Esophagus squamous epithelium (tissue), 5 donors: Measurements from ENCODE around the gene PIEZO1. TPM values are rescaled to one million over a fixed set of nuclear protein-coding genes. Genes with fewer than 3 reads are reported as not detected.
A peak's percentile ranks its signal among the peaks of the same experiment; 100 is the strongest.

Source experiments
- DNase-seq: peaks from one replicate; lab custom pipeline; 2025; lab: John Stamatoyannopoulos, UW
- H3K27ac ChIP-seq, 4 donors: fragments of 200-600 bp; sonication (generic); one replicate each; pipeline ENCODE4 v1.5.1; 2016 to 2019; ENCODE audit warnings: mild to moderate bottlenecking in 1 of 4
- H3K27me3 ChIP-seq, 4 donors: fragments of 200-600 bp; sonication (generic); 1 replicate in 3 of 4; 2 replicates in 1 of 4; pipeline versions ENCODE4 v1.5.1 to v1.6.0; 2017 to 2021; ENCODE audit warnings: antibody characterized with exemption in 1 of 4
- H3K36me3 ChIP-seq, 3 donors: fragments of 200-600 bp; sonication (generic); one replicate each; pipeline ENCODE4 v1.5.1; 2016 to 2019
- H3K4me1 ChIP-seq, 3 donors: fragments of 200-600 bp; sonication (generic); one replicate each; pipeline ENCODE4 v1.5.1; 2017 to 2019
- H3K4me3 ChIP-seq, 4 donors: fragments of 200-600 bp; sonication (generic); 1 replicate in 3 of 4; 2 replicates in 1 of 4; pipeline ENCODE4 v1.5.1; 2016 to 2019; ENCODE audit warnings: mild to moderate bottlenecking in 2 of 4, moderate library complexity in 1 of 4
- H3K9me3 ChIP-seq, 3 donors: fragments of 200-600 bp; sonication (generic); one replicate each; pipeline ENCODE4 v1.5.1; 2016 to 2019
- POLR2A ChIP-seq, 4 donors: fragments of 450-650 bp; IDR thresholded peaks; one replicate each; pipeline ENCODE4 v1.6.1; 2017; ENCODE audit warnings: antibody characterized with exemption in 4 of 4, mild to moderate bottlenecking in 4 of 4, moderate library complexity in 3 of 4
- WGBS, 2 donors: methylation state at CpG; one replicate each; pipeline ENCODE4 v1.1.5; 2018; 5-methylcytosine and 5-hydroxymethylcytosine counted together
- intact Hi-C: fragments of 100-400 bp; cut with DNase I; formaldehyde crosslinking; loops from one replicate; pipeline ENCODE4 v1.15.0; 2022
- total RNA-seq, 4 donors: library from RNA; depleted of rRNA; stranded (reverse); fragments of >200 nt; gene quantifications; one replicate each; pipeline ENCODE4 v1.1.0, GENCODE V29; 2016
- TF ChIP-seq, protein P1 (sequence below), 6 experiments: fragments of 450-650 bp in 4 of 6; fragments of 200-600 bp in 2 of 6; sonication (generic) in 2 of 6; IDR thresholded peaks; one replicate each; pipeline ENCODE4 v1.5.1; 2016 to 2019; ENCODE audit warnings: antibody characterized with exemption in 6 of 6, mild to moderate bottlenecking in 4 of 6, moderate library complexity in 4 of 6
- donor health status: DM: yes; HTN: yes; CAD: no.

The PIEZO1 gene
- total RNA-seq, 4 donors from 2014 or later = 46.0 to 131 (median 103) TPM

DNA sequence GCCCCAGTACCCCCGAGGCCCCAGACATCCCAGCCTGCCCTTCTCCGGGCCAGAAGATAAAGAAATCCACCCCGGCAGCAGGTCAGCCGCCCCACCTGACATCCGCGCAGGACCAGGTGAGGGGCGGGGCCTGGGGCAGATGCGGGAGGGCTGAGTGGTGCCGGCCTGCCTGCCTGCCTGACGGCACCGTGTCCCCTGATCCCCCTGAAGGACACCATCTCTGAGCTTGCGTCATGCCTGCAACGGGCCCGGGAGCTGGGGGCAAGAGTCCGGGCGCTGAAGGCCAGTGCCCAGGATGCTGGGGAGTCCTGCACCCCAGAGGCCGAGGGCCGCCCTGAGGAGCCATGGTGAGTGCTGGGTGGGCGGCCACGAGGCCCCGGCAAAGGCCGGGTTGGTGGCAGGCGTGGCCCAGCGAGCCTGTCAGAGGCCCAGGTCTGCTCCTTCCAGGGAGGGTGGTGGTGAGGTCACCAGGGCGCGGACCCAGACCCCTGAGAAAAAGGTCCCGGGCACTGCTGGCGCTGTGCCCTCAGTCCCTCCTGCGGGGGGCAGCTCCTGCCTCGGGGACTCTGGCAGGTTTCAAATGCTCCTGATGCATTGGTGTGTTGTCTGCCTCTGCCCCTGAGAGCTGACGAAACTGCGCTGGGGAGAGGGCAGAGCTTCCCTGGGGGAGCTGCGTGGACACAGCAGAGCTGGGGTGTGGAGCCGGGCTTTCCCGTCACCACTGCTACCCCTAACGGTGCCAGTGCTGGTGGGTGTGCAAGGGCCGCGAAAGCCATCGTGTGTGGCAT lies 19.7 kb upstream of the PIEZO1 start:
- peak overlapping the region in 3 of 4 donors; percentile 9 to 85 (median 67) for H3K27ac ChIP-seq
- DNase-seq = no peak
- H3K4me1 ChIP-seq = peaks cover 18 to 65% (median 23%) of the 10 kb centered on the region in 3 donors
- H3K4me3 ChIP-seq = peak overlapping the region; percentile 36 to 86 (median 64)
- no peaks in the 10 kb centered on the region for H3K27me3 ChIP-seq
- peaks cover 5 to 22% (median 14%) of the 10 kb centered on the region in 3 donors for H3K36me3 ChIP-seq
- TF ChIP-seq, protein P1, sequence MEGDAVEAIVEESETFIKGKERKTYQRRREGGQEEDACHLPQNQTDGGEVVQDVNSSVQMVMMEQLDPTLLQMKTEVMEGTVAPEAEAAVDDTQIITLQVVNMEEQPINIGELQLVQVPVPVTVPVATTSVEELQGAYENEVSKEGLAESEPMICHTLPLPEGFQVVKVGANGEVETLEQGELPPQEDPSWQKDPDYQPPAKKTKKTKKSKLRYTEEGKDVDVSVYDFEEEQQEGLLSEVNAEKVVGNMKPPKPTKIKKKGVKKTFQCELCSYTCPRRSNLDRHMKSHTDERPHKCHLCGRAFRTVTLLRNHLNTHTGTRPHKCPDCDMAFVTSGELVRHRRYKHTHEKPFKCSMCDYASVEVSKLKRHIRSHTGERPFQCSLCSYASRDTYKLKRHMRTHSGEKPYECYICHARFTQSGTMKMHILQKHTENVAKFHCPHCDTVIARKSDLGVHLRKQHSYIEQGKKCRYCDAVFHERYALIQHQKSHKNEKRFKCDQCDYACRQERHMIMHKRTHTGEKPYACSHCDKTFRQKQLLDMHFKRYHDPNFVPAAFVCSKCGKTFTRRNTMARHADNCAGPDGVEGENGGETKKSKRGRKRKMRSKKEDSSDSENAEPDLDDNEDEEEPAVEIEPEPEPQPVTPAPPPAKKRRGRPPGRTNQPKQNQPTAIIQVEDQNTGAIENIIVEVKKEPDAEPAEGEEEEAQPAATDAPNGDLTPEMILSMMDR (IDR thresholded peaks at IDR 0.05) = no peak
- no peak for TF ChIP-seq POLR2A (IDR thresholded peaks at IDR 0.05)
- intact Hi-C loops = no loop called here
- no peaks in the 10 kb centered on the region for H3K9me3 ChIP-seq
- 13% methylated on average over 5 of the region's 39 CpGs; no CpG with 5 or more reads in 1 of the 2 donors for WGBS, 2 donors

DNA sequence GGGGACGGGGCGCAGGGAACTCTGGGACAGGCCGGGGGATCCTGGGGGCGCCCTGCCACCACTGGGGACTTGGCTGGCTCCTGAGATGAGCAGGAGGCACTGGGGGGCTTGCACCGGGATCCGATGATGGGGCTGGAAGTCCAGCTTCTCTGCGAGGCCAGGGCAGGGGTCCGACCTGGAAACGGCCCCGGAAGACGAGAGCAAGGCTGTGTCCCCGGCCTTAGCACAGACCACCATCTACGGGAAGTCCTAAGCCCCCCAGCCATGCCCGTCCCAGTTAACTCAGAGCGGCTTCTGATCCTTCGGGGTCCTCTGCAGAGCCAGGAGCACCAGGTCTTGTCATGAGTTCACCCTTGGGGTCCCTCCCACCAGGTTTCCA lies 19.1 kb upstream of the PIEZO1 start:
- peaks cover 15 to 59% (median 17%) of the 10 kb centered on the region in 3 donors for H3K4me1 ChIP-seq
- peak overlapping the region in 3 of 4 donors; percentile 9 to 85 (median 67) for H3K27ac ChIP-seq
- H3K9me3 ChIP-seq = no peaks in the 10 kb centered on the region
- H3K36me3 ChIP-seq = peaks cover 0 to 17% (median 10%) of the 10 kb centered on the region in 3 donors
- 0 to 2% methylated on average over 3 to 11 of the region's 16 CpGs for WGBS, 2 donors
- no peak for DNase-seq
- intact Hi-C loops = no loop called here
- H3K27me3 ChIP-seq = no peaks in the 10 kb centered on the region
- peak overlapping the region; percentile 36 to 86 (median 64) for H3K4me3 ChIP-seq
- no peak for TF ChIP-seq POLR2A (IDR thresholded peaks at IDR 0.05)
- TF ChIP-seq, protein P1 (IDR thresholded peaks at IDR 0.05) = no peak

DNA sequence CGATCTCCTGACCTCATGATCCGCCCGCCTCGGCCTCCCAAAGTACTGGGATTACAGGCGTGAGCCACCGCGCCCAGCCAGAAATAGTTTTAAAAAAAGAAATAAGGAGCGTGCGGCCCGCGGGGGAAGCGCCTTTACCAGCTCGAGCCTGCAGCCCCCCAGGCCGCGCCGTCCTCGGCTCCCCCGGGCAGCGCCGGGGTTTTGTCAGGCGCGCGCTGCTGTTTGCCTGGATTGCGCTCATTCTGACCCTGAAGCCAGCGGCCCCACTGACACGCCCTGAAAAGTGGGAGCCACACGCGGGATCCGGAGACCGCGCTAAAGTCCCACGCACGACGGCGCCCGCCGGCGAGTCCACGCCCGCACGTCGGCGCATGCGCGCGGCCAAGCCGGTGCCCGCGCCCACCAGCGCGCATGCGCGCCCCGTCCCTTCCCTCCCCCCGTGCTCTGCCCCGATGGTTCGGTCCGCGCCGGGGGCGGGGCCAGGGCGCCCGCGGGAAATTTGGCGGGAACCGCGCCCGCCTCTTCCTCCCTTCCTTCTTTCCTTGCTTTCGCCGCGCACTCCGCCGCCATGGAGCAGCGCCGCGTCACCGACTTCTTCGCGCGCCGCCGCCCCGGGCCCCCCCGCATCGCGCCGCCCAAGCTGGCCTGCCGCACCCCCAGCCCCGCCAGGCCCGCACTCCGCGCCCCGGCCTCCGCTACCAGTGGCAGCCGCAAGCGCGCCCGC lies 18.4 kb upstream of the PIEZO1 start, which contains the start of gene CDT1:
CDT1 (plus strand) TSS at position 526 of the 724 bp plus-strand sequence; CDS start at position 569, 43 bp downstream.
- peak in 3 of 4 donors; percentile 47 to 88 (median 50) for TF ChIP-seq POLR2A (IDR thresholded peaks at IDR 0.05)
- TF ChIP-seq, protein P1 (IDR thresholded peaks at IDR 0.05) = peak in 1 of 6 experiments; percentile 52
- Histone ChIP-seq H3K9me3 (no peaks in the 10 kb centered on the region), H3K27ac (peak within 1 kb of the TSS; percentile 67 to 85 (median 78)), H3K4me3 (peak within 1 kb of the TSS; percentile 36 to 86 (median 64)), H3K36me3 (peaks cover 0 to 9% (median 3%) of the 10 kb centered on the region in 3 donors), H3K4me1 (peaks cover 15 to 59% (median 17%) of the 10 kb centered on the region in 3 donors), H3K27me3 (no peaks in the 10 kb centered on the region)
- DNase-seq = no peak
- 0 to 1% methylated on average over 16 to 25 of the region's 98 CpGs for WGBS, 2 donors
- intact Hi-C loops = no loop called here

DNA sequence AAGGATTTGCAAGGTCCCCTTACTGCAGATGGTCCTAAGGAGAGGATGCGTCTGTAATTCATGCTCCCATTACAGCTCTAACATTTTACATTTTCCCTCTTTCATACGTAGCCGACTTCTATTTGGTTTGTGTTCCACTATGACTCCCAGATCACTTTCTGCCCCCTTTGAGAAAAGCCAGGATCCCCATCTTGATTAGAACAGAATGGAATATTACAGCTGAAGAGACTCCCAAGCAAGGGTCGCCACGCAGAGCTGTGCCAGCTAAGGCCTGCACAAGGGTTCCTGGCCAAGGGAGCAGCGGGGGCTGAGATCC lies 15.2 kb upstream of the PIEZO1 start:
- TF ChIP-seq, protein P1 (IDR thresholded peaks at IDR 0.05) = no peak
- no peak for TF ChIP-seq POLR2A (IDR thresholded peaks at IDR 0.05)
- intact Hi-C loops = no loop called here
- Histone ChIP-seq H3K27me3 (no peaks in the 10 kb centered on the region), H3K27ac (no peak overlapping the region), H3K36me3 (no peaks in the 10 kb centered on the region), H3K9me3 (no peaks in the 10 kb centered on the region), H3K4me1 (peaks cover 15 to 33% (median 17%) of the 10 kb centered on the region in 3 donors), H3K4me3 (no peak overlapping the region)
- 66 to 79% methylated on average over 3 to 6 of the region's 6 CpGs for WGBS, 2 donors
- no peak for DNase-seq
